Measurements from ENCODE around the gene STON2.

The STON2 gene

DNA sequence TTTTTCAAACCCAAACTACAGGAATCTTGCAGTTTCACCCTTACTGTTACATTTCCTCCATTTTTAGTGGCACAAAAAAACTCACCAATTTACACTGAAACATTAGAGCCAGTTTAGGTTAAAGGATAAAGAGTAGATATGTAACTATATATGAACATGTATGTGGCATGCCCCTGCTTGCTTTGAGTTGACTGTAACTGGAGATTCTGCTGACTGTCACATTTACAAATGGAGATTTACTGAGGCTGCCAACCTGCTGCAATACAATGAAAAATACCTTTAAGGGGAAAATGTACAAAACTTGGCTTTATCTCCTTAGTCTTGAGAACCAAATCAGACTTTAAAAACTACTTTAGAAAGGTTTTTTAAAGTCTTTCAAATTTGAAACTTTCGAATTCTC is 28.3 kb downstream of the STON2 start:
- no peak for DNase-seq

DNA sequence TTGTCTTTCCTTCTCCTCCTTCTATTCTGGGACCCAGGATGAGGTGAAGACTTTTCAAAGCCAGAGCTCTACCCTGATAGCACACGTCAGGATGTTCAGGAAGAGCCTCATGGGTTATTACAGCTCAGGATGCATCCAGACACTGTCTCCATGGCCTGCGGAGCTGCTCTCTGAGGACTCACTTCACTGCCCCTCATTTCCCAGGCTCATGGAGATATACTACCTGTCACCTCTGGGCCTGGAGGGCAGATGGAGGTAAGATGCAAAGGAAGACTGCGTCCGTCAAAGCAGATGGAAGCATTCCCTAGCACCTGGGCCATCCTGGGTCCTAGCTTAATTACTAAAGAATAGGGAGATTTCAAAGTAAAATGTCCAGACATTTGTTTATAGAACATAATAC is 32.6 kb downstream of the STON2 start:
- DNase-seq, result no peak

- no peak for DNase-seq
Measured at GRCh38 chr14:81366884-81367283, 33.2 kb downstream of the STON2 start.

DNA sequence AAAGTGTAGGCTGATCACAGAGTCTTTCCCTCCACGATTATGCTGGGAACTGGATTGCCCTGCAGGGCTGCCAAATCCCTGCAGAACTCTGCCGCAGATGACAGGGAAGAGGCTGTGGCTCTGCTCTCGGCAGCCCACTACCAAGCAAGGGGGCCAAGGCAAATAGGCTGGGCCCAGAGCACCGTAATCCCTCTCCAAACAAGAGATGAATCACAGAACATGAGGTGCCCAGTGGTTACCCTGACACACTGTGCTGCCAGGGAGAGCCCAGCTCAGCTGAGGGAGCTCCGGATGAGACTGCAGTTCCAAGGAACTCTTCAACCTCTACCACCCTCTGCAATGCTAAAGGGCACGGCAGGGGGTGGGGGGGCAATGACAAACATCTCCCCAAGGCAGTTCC is 33.9 kb downstream of the STON2 start:
- DNase-seq, result no peak

GRCh38 chr14:81363746-81364378 is 36.3 kb downstream of the STON2 start:
- no peak for DNase-seq

DNA sequence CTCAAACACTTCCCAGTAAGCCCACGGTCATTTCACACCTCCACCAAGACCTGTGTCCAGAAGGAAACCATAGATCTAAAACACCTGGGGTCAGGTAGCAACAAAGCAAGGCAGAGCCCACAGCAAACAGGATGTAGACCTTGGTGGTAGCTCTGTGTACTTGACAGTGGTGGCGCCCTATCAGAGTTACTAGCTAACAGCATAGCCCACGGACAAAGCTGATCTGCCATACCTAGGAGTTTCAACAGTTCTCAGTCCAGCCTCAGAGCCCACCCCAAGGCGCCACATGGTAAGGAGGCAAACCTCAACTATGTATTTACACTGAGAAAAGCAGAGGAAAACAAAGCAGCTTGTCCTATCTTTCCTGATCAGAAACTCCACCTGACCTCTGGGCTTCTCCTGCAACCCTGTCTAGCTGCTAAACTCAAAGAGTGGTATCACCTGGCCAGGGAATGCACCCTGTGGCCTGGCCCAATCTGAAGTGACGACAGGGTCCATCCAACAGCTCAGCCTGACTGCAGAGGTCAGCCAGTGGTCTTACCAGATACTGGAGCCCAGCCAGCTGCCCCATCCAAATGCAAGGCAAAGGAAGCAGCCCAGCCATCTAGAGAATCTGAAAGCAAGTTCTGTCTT is 46.3 kb downstream of the STON2 start:
- no peak for DNase-seq

DNA sequence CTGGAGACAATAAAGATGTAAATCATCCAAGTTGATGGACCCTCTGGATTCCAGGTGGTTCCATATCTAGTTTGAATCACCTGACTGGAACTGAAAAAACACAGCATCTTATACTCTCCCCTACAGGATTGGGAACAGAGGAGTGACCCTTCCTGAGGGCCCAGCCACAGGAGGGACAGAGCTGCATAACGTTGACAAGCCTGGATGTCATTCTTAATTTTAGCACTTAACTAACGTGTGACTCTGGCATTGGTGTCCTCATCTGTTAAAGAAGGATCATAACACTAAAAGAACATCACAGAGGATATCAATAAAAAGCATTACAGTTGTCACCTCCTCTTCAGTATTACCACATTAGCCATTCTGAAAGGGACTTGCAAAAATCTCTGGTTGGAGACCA is 47.7 kb downstream of the STON2 start:
- no peak for DNase-seq

DNA sequence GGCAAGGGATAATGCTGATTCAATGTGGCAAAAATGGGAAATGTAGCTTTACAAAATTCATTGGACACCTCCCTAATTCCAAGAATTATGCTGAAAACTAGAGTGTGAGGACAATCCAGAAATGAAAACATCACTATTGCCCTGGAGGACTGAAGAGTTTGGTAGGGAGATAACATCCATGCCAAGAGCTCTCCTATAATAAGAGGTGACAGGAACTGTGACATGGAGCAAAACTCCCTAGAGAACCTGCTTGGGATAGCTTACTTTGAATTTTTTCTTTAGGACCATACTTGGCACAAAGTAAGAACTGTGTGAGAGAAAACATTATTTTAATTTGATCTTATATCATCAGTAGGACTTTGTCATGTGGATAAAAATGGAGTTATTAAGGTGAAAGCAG is 48.9 kb downstream of the STON2 start:
- no peak for DNase-seq

- no peak for DNase-seq
Measured at GRCh38 chr14:81350344-81351130, 49.6 kb downstream of the STON2 start.

DNA sequence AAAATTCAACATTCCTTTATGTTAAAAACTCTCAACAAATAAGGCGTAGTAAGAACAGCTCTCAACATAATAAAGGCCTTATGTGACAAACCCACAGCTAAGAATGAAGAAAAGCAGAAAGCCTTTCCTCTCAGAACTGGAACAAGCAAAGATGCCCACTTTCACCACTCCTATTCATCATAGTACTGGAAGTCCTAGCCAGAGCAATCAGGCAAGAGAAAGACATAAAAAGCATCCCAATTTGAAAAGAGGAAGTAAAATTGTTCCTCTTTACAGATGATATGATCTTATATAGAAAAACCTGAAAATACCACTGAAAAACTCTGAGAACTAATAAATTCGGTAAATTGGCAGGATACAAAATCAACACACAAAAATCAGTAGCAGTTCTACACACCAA is 52.1 kb downstream of the STON2 start:
- no peak for DNase-seq

DNA sequence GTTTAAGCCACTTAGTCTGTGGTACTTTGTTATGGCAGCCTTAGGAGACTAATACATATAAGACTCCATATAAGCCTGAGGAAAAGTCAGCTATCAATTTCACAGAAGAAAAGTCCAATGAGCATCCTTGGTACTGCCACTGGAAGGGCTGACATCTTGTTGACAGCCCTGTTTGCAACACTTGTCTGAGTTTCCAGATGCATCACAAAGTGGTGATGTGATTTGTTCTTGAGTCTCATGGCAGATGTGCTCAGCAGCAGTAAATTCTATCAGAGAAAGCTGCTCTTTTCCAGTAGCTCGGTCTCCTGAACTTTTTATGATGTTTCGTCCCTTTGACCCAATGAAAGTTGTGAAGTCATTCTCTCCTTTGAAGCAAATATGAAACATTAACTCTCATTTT is 54.3 kb downstream of the STON2 start:
- no peak for DNase-seq

- no peak for DNase-seq
Measured at GRCh38 chr14:81344481-81345160, 55.5 kb downstream of the STON2 start.

GRCh38 chr14:81343701-81344100 is 56.4 kb downstream of the STON2 start:
- no peak for DNase-seq

- DNase-seq, result no peak
Measured at GRCh38 chr14:81342850-81343580, 57.1 kb downstream of the STON2 start.

DNA sequence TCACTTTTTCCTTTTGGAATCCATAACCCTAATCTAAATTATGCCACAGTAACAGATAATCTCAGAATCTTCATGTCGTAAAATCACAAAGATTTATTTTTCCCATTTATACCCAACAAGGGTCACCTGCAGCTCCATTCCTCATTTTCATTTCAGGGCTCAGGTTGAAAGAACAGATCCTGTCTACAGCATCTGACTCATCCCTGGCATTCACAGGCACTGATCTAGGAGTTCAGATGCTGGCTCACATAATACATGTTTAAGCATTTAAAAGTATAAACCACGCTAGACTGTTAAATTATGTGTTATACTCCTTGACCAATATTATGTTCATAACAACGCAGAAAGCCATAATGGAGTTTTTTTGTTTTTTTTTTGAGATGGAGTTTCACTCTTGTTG is 58.3 kb downstream of the STON2 start:
- DNase-seq, result no peak

DNA sequence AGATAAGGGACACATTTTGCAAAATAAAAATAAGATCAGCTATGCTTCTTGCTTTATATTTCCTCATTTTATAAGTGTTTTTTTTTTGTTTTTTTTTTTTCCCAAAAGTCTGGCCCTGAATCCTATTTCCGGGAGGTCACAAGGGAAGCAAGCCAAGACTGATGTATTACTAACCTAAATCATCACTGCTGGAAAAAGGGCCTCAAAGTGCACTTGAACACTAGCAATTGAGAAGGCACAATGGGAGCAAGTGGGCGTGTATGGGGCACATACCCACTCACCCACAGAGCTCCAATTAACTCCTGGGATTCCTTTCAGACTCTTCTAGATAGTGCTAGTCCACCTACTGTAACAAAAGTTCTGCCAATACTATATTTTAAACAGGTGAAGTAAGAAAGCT is 58.8 kb downstream of the STON2 start:
- no peak for DNase-seq

GRCh38 chr14:81340201-81340600 is 59.9 kb downstream of the STON2 start:
- no peak for DNase-seq

DNA sequence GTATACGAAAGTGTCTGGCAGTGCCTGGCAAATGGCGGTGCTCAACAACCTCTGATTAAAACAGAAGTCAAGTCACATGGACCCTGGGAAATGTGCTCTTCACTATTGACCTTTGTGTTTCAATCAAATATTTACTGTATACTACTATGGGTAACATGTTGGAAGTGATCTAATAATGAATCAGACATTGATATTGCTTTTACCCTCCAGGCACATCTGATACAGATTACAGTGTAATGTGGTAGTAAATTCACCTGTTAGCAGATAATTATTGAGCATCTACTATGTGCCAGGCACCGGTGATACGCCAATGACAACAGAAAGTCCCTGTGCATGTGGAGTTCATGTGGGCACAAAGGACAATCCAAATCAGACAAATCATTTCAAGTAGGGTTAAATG is 63.1 kb downstream of the STON2 start:
- no peak for DNase-seq

DNA sequence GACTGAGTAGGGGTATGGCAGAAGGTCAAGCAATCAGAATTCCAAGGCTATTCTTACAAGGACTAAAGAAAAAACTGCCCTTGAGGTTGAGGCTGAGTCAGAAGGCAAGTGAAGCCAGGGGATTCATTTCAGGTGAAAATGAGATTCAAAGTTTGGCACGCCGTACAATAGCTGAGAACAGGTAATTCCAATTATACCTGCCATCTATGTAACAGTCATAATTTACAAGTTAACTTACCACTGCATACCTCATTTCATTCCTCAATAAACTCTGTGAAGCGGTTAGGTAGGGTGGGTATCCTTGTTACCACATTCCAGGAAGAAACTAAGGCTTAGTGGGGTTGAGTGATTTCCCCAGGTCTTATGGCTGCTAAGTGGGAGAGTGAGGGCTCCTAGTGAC is 64.1 kb downstream of the STON2 start:
- DNase-seq, result no peak

DNA sequence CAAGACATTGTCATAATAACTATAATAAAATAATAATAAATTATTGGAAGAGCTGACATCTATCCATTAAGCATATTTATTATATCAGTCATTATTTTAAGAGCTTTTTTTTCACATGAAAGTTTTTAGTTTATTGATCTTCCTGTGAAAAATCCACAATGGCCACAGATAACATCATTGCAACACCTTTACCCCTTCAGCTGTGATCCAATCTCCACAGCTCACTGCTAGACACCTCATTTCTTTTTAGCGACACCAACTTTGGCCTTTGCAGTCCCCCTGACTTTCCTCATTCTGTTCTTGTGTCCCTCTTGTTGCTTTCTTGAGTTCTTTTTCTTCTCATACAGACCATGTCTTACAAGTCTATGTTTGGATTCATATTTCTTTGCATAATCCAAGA is 67.4 kb downstream of the STON2 start:
- DNase-seq, result no peak

- no peak for DNase-seq
Measured at GRCh38 chr14:81331229-81332021, 68.7 kb downstream of the STON2 start.

GRCh38 chr14:81330619-81331122 is 69.5 kb downstream of the STON2 start:
- DNase-seq, result no peak

Measured in central memory CD4-positive, alpha-beta T cell (primary cell).